Epithelial cell of esophagus (primary cell): ENCODE data around the gene CCDC3.
A peak's percentile ranks its signal among the peaks of the same experiment; 100 is the strongest.

Source experiments
- DNase-seq: peaks from one replicate; pipeline ENCODE4 v3.0.0; 2010; ENCODE audit warnings: low read depth
- H3K4me3 ChIP-seq: 2 replicates; pipeline ENCODE4 v1.5.1; 2011; ENCODE audit warnings: mild to moderate bottlenecking, low read length, control low read depth
- TF ChIP-seq, protein P1 (sequence below): IDR thresholded peaks from 2 replicates; pipeline ENCODE4 v1.5.1; 2011; ENCODE audit warnings: low read depth, mild to moderate bottlenecking, low read length, control low read depth, inconsistent platforms; ENCODE audit not compliant: insufficient read depth; ENCODE audit errors: missing control alignments

CCDC3 gene

DNA sequence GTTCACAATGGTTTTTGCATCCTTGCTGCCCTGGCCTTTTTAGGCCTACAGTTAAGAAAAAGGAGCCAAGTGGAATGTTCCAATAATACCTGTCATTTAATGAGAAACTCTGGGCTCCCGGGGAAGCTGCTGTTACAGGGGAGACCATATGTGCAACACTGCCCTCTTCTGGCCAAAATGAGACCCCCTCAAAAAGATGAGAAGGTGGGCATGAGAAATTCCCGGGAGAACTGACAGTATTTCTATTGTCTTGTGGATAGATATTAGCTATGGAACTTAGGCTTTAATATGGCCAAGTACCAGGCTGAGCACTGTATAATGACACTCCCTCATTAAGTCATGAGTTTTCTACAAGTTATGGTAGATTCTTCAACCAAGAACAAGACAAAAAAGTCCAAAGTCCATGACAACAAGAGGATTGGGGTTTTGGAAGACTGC is 99.4 kb downstream of the CCDC3 start:
- peak; percentile 71 for DNase-seq

DNA sequence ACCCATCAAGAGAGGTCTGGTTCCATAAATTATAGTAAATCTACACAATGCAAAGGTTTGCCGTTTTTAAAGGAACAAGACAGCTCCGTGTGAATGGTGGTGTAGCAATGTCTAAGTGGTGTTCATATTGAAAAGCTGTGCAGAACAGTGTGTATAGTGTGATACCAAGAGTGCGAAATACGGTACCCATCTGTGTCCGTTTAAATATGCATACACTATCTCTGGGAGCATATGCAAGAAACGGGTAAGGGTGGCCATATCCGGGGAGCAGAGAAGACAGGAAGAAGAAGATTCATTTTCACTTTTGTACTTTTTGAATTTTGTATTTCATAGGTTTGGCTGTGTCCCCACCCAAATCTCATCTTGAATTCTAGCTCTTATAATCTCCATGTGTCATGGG is 102.0 kb downstream of the CCDC3 start:
- DNase-seq: no peak
- H3K4me3 ChIP-seq: no peak overlapping the region
- TF ChIP-seq, protein P1, sequence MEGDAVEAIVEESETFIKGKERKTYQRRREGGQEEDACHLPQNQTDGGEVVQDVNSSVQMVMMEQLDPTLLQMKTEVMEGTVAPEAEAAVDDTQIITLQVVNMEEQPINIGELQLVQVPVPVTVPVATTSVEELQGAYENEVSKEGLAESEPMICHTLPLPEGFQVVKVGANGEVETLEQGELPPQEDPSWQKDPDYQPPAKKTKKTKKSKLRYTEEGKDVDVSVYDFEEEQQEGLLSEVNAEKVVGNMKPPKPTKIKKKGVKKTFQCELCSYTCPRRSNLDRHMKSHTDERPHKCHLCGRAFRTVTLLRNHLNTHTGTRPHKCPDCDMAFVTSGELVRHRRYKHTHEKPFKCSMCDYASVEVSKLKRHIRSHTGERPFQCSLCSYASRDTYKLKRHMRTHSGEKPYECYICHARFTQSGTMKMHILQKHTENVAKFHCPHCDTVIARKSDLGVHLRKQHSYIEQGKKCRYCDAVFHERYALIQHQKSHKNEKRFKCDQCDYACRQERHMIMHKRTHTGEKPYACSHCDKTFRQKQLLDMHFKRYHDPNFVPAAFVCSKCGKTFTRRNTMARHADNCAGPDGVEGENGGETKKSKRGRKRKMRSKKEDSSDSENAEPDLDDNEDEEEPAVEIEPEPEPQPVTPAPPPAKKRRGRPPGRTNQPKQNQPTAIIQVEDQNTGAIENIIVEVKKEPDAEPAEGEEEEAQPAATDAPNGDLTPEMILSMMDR: no peak

More for the DNA sequence above, 99.4 kb downstream of the CCDC3 start:
- TF ChIP-seq, protein P1: peak; percentile 76
- H3K4me3 ChIP-seq: no peak overlapping the region

DNA sequence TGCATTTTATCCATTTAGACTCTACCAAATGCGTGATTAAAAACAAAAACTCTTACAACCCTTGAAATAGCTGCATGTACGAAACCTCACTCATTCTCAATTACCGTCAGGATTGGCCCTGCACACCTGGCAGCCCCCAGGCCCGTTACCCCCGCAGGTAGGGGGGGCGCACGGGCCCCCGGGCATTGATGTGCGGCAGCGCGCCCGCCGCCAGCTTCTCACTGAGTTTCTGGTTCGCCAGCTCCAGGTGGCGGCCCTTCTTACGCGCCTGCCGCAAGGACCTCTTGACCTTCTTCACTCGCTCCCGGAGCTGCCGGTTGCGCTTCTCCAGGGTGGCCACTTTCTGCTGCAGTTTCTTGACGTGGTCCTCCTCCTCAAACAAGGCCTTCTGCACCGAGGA is 103.2 kb downstream of the CCDC3 start:
- H3K4me3 ChIP-seq: no peak overlapping the region
- TF ChIP-seq, protein P1: no peak
- no peak for DNase-seq

DNA sequence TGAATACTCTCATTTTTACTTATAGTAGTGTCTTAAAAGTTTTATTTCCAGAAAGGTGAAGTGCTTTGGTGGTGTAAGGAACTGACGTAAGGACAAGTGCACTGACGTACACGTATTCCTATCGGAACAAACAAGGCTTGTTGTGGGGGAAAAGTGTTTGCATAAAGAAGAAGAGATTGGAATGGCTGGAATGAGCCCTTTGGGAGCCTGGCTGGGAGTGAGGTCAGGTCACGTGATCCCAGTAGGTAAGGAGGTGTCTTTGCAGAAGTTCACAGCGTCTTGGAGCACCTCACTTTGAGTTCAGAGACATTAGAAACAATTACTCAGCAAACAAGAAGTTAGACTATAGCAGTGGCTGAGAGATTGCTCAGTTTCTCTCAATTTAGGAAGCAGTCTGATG is 104.2 kb downstream of the CCDC3 start:
- DNase-seq: no peak
- TF ChIP-seq, protein P1: no peak
- no peak overlapping the region for H3K4me3 ChIP-seq

DNA sequence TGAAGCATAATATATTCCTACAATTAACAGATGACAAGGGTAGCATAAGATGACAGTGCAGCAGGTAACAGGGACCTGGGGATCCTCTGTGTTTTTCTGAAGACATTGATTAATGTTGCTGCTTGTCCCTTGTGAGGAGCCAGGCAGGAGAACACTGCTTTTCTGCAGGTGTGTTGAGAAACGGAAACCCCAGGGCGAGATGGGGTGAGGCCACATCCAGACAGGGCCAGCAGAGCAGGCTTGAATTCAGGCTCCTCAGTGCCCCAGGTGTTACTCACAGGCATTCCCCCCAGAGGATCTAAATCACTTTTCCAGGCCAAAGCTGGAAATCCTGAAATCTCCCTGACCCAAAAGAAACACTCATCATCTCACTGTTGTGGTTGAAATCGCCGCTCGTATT is 105.3 kb downstream of the CCDC3 start:
- DNase-seq: no peak
- TF ChIP-seq, protein P1: no peak
- no peak overlapping the region for H3K4me3 ChIP-seq

DNA sequence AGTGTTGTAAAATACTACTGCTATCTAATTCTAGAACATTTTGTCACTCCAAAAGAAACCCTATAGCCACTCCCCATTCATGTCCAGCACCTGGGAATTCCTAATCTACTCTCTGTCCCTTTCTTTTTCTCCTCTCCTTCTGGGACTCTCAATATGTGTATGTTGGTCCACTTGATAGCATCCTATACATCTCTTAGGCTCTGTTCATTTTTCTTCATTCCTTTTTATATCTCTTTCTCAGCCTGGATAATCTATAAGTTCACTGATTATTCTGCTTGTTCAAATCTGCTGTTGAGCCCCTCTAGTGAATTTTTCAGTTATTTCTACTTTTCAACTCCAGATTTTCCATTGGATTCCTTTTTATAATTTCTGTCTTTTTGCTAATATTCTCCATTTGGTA is 108.6 kb downstream of the CCDC3 start:
- no peak for DNase-seq
- TF ChIP-seq, protein P1: no peak
- H3K4me3 ChIP-seq: no peak overlapping the region

DNA sequence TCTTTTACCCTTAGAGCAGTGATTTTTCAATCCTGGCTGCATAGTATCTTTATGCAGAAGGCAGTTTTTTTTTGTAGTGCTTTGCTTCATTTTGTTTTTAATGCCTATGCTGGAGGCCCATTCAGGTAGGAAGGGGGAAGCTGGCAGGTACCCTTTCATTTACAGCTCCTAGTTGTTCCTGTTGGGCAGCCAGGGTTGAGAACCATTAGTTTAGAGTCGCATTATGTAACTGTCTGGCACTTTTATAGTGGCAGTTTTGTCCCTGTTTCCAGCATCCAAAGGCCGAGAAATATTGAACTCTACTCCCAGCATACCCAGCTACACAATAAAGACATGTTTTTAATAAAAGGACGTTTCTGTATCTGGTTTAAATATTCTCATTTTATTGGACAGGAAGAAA is 110.6 kb downstream of the CCDC3 start:
- TF ChIP-seq, protein P1: no peak
- DNase-seq: no peak

More for the DNA sequence above, 110.6 kb downstream of the CCDC3 start:
- H3K4me3 ChIP-seq: no peak overlapping the region
